ENCODE measurements around the gene SMARCAD1.
"Not testable (repeated sequence)": the region's sequence is repeated elsewhere in the genome, so short reads cannot be mapped to it uniquely, and the experiment has no call there.

SMARCAD1 gene

GRCh38 chr4:94285666-94286065, 78.0 kb downstream of the SMARCAD1 start:
- WGBS (ENCODE audit: insufficient coverage, insufficient read length) = 100% methylated on average over 1 of the region's 4 CpGs
- Histone ChIP-seq H3K9me3 (ENCODE audit: control insufficient read depth, insufficient read depth, low read length) (no peaks in the 10 kb centered on the region), H3K27ac (ENCODE audit: low read length) (no peak overlapping the region), H3K36me3 (ENCODE audit: control insufficient read depth, insufficient read depth, low read length) (peaks cover 3% of the 10 kb centered on the region; the same call in 1 of the 2 replicates), H3K4me1 (ENCODE audit: control insufficient read depth, insufficient read depth, low read length) (no peaks in the 10 kb centered on the region), H3K27me3 (ENCODE audit: control insufficient read depth, insufficient read depth, low read length) (no peaks in the 10 kb centered on the region), H3K4me3 (ENCODE audit: low read length) (no peak overlapping the region)
- DNase-seq (ENCODE audit: low read depth, low spot score) = no peak

- no peak overlapping the region for H3K27ac ChIP-seq (ENCODE audit: low read length)
- H3K27me3 ChIP-seq (ENCODE audit: control insufficient read depth, insufficient read depth, low read length) = no peaks in the 10 kb centered on the region
- H3K4me1 ChIP-seq (ENCODE audit: control insufficient read depth, insufficient read depth, low read length) = no peaks in the 10 kb centered on the region
- H3K4me3 ChIP-seq (ENCODE audit: low read length) = no peak overlapping the region
- no peaks in the 10 kb centered on the region for H3K9me3 ChIP-seq (ENCODE audit: control insufficient read depth, insufficient read depth, low read length)
- no CpG with 5 or more reads among the region's 2 CpGs for WGBS (ENCODE audit: insufficient coverage, insufficient read length)
- no peak for DNase-seq (ENCODE audit: low read depth, low spot score)
- no peaks in the 10 kb centered on the region for H3K36me3 ChIP-seq (ENCODE audit: control insufficient read depth, insufficient read depth, low read length)
Measured at GRCh38 chr4:94290245-94290644, 82.6 kb downstream of the SMARCAD1 start.

GRCh38 chr4:94293981-94294380, 86.3 kb downstream of the SMARCAD1 start:
- DNase-seq (ENCODE audit: low read depth, low spot score); H3K27me3 ChIP-seq (ENCODE audit: control insufficient read depth, insufficient read depth, low read length); H3K27ac ChIP-seq (ENCODE audit: low read length); H3K4me1 ChIP-seq (ENCODE audit: control insufficient read depth, insufficient read depth, low read length); H3K4me3 ChIP-seq (ENCODE audit: low read length); H3K36me3 ChIP-seq (ENCODE audit: control insufficient read depth, insufficient read depth, low read length); H3K9me3 ChIP-seq (ENCODE audit: control insufficient read depth, insufficient read depth, low read length): not testable (repeated sequence)
- WGBS (ENCODE audit: insufficient coverage, insufficient read length) = no CpG with 5 or more reads among the region's 4 CpGs

- no CpG with 5 or more reads among the region's 6 CpGs for WGBS (ENCODE audit: insufficient coverage, insufficient read length)
- H3K4me1 ChIP-seq (ENCODE audit: control insufficient read depth, insufficient read depth, low read length); H3K4me3 ChIP-seq (ENCODE audit: low read length); H3K27ac ChIP-seq (ENCODE audit: low read length); H3K36me3 ChIP-seq (ENCODE audit: control insufficient read depth, insufficient read depth, low read length); H3K27me3 ChIP-seq (ENCODE audit: control insufficient read depth, insufficient read depth, low read length); DNase-seq (ENCODE audit: low read depth, low spot score); H3K9me3 ChIP-seq (ENCODE audit: control insufficient read depth, insufficient read depth, low read length): not testable (repeated sequence)
Measured at GRCh38 chr4:94295473-94295872, 87.8 kb downstream of the SMARCAD1 start.

GRCh38 chr4:94298725-94299252, 91.1 kb downstream of the SMARCAD1 start:
- no peaks in the 10 kb centered on the region for H3K27me3 ChIP-seq (ENCODE audit: control insufficient read depth, insufficient read depth, low read length)
- no peak overlapping the region for H3K27ac ChIP-seq (ENCODE audit: low read length)
- H3K4me3 ChIP-seq (ENCODE audit: low read length) = no peak overlapping the region
- no peak for DNase-seq (ENCODE audit: low read depth, low spot score)
- WGBS (ENCODE audit: insufficient coverage, insufficient read length) = no CpG with 5 or more reads among the region's 4 CpGs
- no peaks in the 10 kb centered on the region for H3K36me3 ChIP-seq (ENCODE audit: control insufficient read depth, insufficient read depth, low read length)
- no peaks in the 10 kb centered on the region for H3K9me3 ChIP-seq (ENCODE audit: control insufficient read depth, insufficient read depth, low read length)
- no peaks in the 10 kb centered on the region for H3K4me1 ChIP-seq (ENCODE audit: control insufficient read depth, insufficient read depth, low read length)

GRCh38 chr4:94302191-94302590, 94.5 kb downstream of the SMARCAD1 start:
- Histone ChIP-seq H3K4me3 (ENCODE audit: low read length) (no peak overlapping the region), H3K36me3 (ENCODE audit: control insufficient read depth, insufficient read depth, low read length) (no peaks in the 10 kb centered on the region), H3K27ac (ENCODE audit: low read length) (no peak overlapping the region), H3K9me3 (ENCODE audit: control insufficient read depth, insufficient read depth, low read length) (no peaks in the 10 kb centered on the region), H3K27me3 (ENCODE audit: control insufficient read depth, insufficient read depth, low read length) (no peaks in the 10 kb centered on the region), H3K4me1 (ENCODE audit: control insufficient read depth, insufficient read depth, low read length) (no peaks in the 10 kb centered on the region)
- WGBS (ENCODE audit: insufficient coverage, insufficient read length) = no CpG with 5 or more reads among the region's 2 CpGs
- DNase-seq (ENCODE audit: low read depth, low spot score) = no peak

- H3K4me1 ChIP-seq (ENCODE audit: control insufficient read depth, insufficient read depth, low read length) = no peaks in the 10 kb centered on the region
- H3K27me3 ChIP-seq (ENCODE audit: control insufficient read depth, insufficient read depth, low read length) = no peaks in the 10 kb centered on the region
- H3K4me3 ChIP-seq (ENCODE audit: low read length) = no peak overlapping the region
- no peaks in the 10 kb centered on the region for H3K9me3 ChIP-seq (ENCODE audit: control insufficient read depth, insufficient read depth, low read length)
- WGBS (ENCODE audit: insufficient coverage, insufficient read length) = 100% methylated on average over 1 of the region's 2 CpGs
- no peak overlapping the region for H3K27ac ChIP-seq (ENCODE audit: low read length)
- no peaks in the 10 kb centered on the region for H3K36me3 ChIP-seq (ENCODE audit: control insufficient read depth, insufficient read depth, low read length)
- DNase-seq (ENCODE audit: low read depth, low spot score) = no peak
Measured at GRCh38 chr4:94304365-94304971, 96.8 kb downstream of the SMARCAD1 start.

- no peaks in the 10 kb centered on the region for H3K9me3 ChIP-seq (ENCODE audit: control insufficient read depth, insufficient read depth, low read length)
- H3K4me1 ChIP-seq (ENCODE audit: control insufficient read depth, insufficient read depth, low read length) = no peaks in the 10 kb centered on the region
- no peaks in the 10 kb centered on the region for H3K36me3 ChIP-seq (ENCODE audit: control insufficient read depth, insufficient read depth, low read length)
- no peak overlapping the region for H3K4me3 ChIP-seq (ENCODE audit: low read length)
- no peak overlapping the region for H3K27ac ChIP-seq (ENCODE audit: low read length)
- WGBS (ENCODE audit: insufficient coverage, insufficient read length) = no CpG with 5 or more reads among the region's 5 CpGs
- no peaks in the 10 kb centered on the region for H3K27me3 ChIP-seq (ENCODE audit: control insufficient read depth, insufficient read depth, low read length)
- DNase-seq (ENCODE audit: low read depth, low spot score) = no peak
Measured at GRCh38 chr4:94305466-94306225, 98.0 kb downstream of the SMARCAD1 start.

- Histone ChIP-seq H3K27me3 (ENCODE audit: control insufficient read depth, insufficient read depth, low read length) (no peaks in the 10 kb centered on the region), H3K9me3 (ENCODE audit: control insufficient read depth, insufficient read depth, low read length) (no peaks in the 10 kb centered on the region), H3K4me3 (ENCODE audit: low read length) (no peak overlapping the region), H3K27ac (ENCODE audit: low read length) (no peak overlapping the region), H3K36me3 (ENCODE audit: control insufficient read depth, insufficient read depth, low read length) (no peaks in the 10 kb centered on the region), H3K4me1 (ENCODE audit: control insufficient read depth, insufficient read depth, low read length) (no peaks in the 10 kb centered on the region)
- DNase-seq (ENCODE audit: low read depth, low spot score) = no peak
- no CpG with 5 or more reads among the region's 3 CpGs for WGBS (ENCODE audit: insufficient coverage, insufficient read length)
Measured at GRCh38 chr4:94306713-94307112, 99.0 kb downstream of the SMARCAD1 start.

- Histone ChIP-seq H3K36me3 (ENCODE audit: control insufficient read depth, insufficient read depth, low read length) (no peaks in the 10 kb centered on the region), H3K4me3 (ENCODE audit: low read length) (no peak overlapping the region), H3K4me1 (ENCODE audit: control insufficient read depth, insufficient read depth, low read length) (no peaks in the 10 kb centered on the region), H3K27me3 (ENCODE audit: control insufficient read depth, insufficient read depth, low read length) (no peaks in the 10 kb centered on the region), H3K27ac (ENCODE audit: low read length) (no peak overlapping the region), H3K9me3 (ENCODE audit: control insufficient read depth, insufficient read depth, low read length) (no peaks in the 10 kb centered on the region)
- no peak for DNase-seq (ENCODE audit: low read depth, low spot score)
- WGBS (ENCODE audit: insufficient coverage, insufficient read length) = no CpG with 5 or more reads among the region's 4 CpGs
Measured at GRCh38 chr4:94307231-94307871, 99.7 kb downstream of the SMARCAD1 start.
